Suprapubic skin (tissue), 4 donors: ENCODE data around the gene RAPGEF2.

Source experiments
- EP300 ChIP-seq: sonication (generic); formaldehyde crosslinking; IDR thresholded peaks from one replicate; pipeline ENCODE4 v1.6.1; 2017; ENCODE audit warnings: antibody characterized with exemption
- POLR2A ChIP-seq, 2 donors: fragments of 450-650 bp; IDR thresholded peaks; one replicate each; pipeline ENCODE4 v1.6.1; 2017; ENCODE audit warnings: antibody characterized with exemption in 2 of 2, mild to moderate bottlenecking in 2 of 2, moderate library complexity in 2 of 2
- POLR2AphosphoS5 ChIP-seq, 3 donors: sonication (generic); formaldehyde crosslinking; IDR thresholded peaks; one replicate each; pipeline ENCODE4 v1.6.1; 2017; ENCODE audit warnings: antibody characterized with exemption in 3 of 3
- TF ChIP-seq, protein P1 (sequence below), 2 donors: fragments of 200-600 bp in 1 of 2; fragments of 450-650 bp in 1 of 2; sonication (generic) in 1 of 2; IDR thresholded peaks; one replicate each; pipeline ENCODE4 v1.5.1; 2016 to 2019; ENCODE audit warnings: antibody characterized with exemption in 2 of 2, mild to moderate bottlenecking in 1 of 2, moderate library complexity in 1 of 2

DNA sequence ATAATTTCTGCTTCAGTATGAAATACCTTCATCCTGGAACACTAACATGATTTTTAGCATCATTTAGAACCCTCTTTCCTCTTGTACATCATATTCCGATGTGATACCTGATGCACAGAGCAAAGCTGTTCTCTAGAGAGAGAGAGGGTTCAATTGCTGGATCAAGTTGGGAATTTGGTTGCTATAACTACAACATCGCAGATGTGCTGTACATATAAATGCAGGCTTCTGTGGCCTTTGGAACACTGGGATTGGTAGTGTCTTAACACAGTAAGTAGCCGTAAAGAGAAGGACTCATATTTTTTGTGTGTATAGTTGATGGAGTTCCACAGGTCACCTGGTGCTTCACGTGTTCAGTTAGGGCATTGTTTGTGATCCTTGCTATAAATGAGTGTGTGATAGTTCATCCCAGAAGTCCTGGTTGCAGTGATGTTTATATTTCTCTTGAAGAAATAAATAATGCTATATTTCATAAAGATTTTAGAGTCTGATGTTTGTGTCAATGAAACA lies 119.2 kb downstream of the RAPGEF2 start:
- TF ChIP-seq, protein P1, sequence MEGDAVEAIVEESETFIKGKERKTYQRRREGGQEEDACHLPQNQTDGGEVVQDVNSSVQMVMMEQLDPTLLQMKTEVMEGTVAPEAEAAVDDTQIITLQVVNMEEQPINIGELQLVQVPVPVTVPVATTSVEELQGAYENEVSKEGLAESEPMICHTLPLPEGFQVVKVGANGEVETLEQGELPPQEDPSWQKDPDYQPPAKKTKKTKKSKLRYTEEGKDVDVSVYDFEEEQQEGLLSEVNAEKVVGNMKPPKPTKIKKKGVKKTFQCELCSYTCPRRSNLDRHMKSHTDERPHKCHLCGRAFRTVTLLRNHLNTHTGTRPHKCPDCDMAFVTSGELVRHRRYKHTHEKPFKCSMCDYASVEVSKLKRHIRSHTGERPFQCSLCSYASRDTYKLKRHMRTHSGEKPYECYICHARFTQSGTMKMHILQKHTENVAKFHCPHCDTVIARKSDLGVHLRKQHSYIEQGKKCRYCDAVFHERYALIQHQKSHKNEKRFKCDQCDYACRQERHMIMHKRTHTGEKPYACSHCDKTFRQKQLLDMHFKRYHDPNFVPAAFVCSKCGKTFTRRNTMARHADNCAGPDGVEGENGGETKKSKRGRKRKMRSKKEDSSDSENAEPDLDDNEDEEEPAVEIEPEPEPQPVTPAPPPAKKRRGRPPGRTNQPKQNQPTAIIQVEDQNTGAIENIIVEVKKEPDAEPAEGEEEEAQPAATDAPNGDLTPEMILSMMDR (IDR thresholded peaks at IDR 0.05): no peak
- TF ChIP-seq POLR2A (IDR thresholded peaks at IDR 0.05) (no peak), EP300 (no peak), POLR2AphosphoS5 (IDR thresholded peaks at IDR 0.05) (no peak)
